GM21717 (cell line): ENCODE results near the gene NOL4L.

Experiments used
- ATAC-seq: cut with Tn5 transposase; IDR thresholded peaks from one replicate; pipeline ENCODE4 v1.9.1; 2021; ENCODE audit warnings: mild to moderate bottlenecking, moderate library complexity; ENCODE audit not compliant: unreplicated experiment

NOL4L gene

DNA sequence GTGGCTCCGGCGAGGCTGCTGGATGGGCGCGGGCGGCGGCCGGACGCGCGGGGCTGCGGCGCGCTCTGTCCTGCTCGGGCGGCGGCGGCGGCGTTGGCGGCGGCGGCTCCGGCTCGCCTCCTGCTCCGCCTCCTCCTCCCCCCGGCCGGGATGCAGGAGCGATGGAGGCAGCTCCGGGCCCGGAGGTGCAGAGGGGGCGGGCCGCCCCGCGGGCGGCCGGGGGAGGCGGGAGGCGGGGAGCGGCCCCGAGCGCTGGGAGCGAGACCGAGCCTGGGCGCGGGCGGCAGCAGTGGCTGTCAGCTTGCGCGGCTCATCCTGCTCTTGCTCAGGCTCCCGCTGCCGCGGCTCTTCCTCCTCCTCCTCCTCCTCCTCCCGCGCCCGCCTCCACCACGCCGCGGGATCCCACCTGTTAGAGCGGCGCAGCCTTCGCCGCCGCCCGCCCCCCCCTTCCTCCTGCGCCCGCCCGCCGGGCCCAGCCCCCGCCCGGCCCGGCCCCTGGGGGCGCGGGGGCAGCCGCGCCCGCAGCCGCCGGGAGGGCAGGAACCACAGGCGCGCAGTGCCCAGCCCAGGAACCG, at the start of gene NOL4L:
Gene NOL4L (minus strand): TSS at position 323 of the 575 bp plus-strand sequence. CDS start 443 bp downstream, outside the sequence.
- no peak for ATAC-seq

DNA sequence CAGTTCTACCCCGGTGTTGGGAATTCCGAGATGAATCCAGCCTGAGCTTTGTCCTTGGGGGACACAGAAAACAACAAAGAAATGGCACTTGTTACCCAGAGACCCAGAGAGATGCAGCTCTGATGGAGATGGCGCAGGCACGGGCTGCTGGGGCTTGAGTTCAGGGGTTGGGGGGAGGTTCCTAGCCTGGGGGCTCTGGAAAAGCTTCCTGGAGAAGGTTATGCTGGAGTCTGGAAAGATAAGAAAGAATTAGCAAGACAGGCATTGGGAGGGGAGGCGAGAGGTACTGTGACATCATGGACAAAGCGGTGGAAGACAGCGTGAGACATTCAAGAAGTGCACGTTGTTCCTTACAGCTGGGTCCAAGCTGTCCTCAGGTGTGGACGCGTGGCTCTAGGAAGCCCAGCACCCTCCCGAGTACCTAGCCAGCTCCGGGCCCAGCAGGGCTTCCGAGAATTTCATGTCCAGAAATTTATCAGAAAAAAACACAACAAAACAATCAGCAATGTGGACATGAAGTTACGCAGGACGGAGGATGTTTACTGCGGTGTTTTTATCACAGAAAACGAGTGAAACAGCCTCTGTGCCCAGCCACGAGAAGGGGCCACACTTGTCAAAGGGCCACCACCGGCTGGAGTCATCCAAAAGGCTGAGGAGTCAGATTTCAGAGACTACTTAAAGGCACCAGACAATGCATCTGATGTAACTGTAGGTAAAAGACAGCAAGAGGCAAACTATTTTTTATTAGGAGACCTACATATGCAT, 49.1 kb upstream of the NOL4L start:
- ATAC-seq: no peak

DNA sequence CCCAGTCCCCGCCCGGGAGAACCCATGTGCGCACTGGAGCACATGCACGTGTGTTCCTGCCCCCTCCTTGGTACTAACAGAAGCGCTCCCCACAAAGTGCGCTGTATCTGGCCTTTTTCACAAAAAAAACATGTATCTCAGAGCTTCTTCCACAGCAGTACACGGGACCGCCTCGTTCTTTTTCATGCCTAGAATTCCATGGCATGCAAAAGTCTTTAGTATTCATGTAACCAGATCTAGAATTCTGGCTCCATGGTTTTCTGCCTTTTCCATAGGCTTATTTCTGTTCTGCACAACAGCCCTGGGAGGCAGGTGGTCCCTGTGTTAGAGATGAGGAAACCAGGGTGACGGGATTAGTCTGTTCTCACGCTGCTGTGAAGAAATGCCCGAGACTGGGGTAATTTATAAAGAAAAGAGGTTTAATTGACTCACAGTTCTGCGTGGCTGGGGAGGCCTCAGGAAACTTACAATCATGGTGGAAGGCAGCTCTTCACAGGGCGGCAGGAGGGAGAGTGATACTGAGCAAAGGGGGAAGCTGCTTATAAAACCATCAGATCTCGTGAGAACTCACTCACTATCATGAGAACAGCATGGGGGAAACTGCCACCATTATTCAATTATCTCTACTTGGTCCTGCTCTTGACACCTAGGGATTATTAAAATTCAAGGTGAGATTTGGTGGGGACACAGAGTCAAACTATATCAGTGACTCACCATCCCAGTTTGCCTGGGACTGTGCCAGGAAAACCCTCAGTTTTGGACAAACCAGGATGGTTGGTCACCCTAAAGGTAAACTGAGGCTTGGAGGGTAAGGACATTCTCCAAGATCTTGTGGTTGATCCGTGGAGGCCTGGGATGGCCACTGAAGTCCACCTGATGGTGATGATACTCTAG, 47.6 kb upstream of the NOL4L start:
- no peak for ATAC-seq

DNA sequence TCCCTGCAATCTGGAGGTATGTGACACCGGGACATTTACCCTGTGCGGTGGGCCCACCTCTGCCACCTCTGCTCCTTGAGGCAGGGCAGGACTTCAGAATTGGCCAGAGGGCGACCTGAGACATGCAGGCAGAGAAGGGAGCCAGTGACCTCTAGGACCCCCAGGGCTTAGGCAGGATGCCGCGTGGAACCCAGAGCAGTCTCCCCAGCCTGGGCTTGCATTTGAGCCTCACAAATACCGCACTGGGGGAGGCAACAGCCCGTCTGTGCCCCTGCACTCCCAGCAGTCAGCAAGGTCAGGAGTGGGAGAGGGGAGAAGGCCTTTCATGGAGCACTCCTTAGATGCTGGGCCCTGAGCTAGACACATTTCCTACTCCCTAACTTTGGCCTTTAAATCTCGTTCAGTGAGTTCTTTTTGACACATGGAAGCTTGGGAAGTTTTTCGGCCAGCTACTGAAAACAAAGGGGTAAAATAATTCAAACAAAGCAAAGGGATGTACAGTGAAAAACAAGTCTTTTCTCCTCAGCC, 46.9 kb upstream of the NOL4L start:
- no peak for ATAC-seq

GRCh38 chr20:32629813-32630212, 44.7 kb upstream of the NOL4L start:
- ATAC-seq: no peak

DNA sequence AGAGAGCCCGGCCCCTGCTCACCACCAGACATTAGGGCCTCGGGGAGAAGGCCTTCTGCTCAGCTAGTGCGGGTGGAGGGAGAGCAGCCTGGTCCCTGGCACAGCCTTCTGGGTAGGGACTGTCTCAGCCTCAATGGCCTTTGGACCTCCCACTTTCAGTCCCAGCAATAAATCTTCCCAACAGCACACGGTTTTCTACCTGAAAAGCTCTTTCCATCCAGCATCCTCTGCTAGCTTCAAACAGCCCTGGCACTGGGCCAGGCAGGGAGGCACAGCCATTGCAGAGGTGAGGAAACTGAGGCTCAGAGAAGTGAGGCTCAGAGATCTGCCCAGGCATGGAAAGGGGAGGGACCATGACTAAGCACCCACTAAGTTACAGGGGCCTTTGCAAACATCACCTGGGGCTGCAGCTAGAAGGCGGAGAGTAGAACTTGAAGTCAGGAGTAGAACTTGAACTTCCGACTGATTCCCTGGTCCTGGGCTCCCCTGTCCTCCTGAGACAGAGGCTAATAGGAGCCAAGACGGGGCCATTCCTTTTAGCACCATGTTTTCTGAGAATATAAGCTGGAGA, 43.9 kb upstream of the NOL4L start:
- ATAC-seq: no peak

DNA sequence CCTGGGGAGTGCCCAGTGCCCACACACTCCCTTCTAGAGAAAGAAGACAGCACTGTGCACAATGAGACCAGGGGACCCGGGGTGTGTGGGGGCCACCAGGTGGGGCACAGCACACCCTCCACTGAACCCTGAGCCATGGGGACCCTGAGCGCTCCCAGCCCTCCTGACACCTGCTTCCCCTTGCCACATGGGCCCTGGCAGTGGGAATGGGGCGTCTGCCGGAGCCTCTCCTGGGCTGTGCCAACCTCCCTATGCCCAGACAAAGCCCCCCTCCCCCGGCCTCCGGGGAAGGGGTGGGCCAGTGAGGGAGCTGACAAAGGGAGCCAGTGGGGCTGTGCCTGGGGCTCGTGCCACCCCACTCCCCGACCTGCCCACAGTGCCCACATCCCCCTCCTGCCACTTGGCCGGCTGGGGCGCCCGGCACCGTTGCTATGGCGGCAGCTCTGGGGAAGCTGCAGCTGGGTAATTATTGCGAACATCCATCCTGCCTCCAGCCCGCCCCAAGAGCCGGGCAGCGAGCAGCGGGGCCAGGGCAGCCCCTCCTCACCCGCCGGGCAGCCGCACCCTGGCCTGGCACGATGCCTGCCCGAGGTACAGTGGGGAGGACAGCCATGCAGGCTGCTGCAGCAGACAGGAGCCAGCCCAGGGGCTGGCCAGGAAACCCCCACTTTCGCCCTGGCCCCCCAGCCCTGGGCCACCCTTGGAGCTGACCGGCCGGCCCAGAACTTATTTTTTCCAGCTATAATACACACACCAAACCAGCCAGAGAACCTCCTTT, 41.9 kb upstream of the NOL4L start:
- no peak for ATAC-seq

DNA sequence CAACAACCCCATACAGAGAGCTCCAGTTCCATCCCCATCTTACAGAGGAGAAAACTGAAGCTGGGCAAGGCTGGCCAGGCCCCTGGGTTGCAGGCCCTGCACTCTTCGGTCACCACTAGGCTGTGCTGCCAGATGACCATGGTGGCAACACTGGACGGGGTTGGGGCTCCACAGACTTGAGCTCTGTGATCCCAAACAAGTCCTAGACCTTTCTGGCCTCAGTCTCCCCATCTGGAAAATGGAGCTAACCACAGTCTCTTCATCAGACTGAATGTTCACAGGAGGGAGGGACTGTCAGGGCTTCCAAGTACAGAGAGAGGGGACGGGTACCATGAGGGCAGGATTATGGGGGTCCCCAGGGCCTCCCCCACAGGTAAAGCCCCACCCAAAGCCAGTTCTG, 41.3 kb upstream of the NOL4L start:
- no peak for ATAC-seq

GRCh38 chr20:32625996-32626395, 40.9 kb upstream of the NOL4L start:
- ATAC-seq: no peak

GRCh38 chr20:32624687-32625345, 39.7 kb upstream of the NOL4L start:
- ATAC-seq: no peak

GRCh38 chr20:32623667-32624157, 38.6 kb upstream of the NOL4L start:
- no peak for ATAC-seq

DNA sequence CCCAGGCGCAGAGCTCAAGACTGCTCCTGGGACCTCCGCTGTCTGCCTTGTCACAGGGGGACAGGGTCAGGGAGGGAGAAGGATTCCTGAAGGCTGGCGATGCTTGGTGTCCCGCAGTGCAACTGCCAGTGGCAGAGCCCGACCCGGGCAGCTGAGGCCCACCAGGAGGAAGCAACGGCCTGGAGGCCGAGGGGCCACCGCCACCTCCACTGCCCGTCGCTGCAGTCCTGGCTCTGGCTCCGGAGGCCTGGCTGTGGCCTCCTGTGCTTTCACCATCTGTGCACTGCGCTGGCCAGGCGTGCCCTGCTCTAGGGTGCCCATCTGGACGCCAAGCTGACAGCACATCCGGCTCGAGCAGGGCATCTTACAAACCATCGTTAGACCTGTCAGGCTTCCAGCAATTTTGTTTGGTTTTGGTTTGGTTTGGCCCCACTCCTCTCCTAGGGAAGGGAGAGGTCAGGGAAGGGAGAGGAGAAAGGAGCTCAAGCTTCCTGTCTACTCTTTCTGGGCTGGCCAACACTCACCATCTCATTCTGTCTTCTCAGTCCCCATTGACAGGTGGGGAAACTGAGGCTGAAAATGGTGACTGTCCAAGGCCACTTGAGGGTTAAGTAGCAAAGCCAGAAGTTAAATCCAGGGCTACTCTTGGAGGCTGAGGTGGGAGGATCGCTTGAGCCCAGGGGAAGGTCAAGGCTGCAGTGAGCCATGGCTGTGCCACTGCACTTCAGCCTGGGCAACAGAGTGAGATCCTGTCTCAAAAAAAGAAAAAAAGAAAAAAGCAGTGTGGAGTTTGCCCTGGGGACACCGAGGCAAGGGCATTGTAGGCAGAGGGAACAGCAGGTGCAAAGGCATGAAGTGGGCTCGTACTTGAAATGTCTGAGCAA, 37.7 kb upstream of the NOL4L start:
- no peak for ATAC-seq

DNA sequence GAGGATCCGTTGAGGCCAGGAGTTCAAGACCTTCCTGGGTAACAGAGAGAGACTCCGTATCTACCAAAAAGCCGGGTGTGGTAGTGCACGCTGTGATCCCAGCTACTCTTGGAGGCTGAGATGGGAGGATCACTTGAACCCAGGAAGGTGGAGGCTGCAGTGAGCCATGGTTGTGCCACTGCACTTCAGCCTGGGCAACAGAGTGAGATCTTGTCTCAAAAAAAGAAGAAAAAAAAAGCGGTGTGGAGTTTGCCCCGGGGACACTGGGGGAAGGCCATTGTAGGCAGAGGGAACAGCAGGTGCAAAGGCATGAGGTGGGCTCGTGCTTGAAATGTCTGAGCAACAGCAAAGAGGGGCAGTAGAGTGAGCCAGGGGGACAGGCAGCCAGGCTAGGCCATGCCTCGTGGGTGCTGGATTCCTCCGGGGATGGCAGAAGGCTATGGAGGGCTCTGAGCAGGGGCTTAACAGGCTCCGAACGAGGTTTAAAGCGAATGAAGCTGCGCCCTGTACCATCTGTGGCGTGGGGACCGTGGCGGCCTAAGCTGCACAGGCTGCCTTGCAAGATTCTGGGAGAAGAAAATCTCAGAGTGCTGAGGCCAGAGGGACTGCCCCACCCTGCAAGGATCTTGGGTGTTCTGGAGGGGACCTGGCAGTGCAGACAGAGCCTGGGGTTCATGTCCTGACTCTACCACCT, 36.9 kb upstream of the NOL4L start:
- no peak for ATAC-seq

GRCh38 chr20:32621071-32621890, 36.1 kb upstream of the NOL4L start:
- no peak for ATAC-seq

DNA sequence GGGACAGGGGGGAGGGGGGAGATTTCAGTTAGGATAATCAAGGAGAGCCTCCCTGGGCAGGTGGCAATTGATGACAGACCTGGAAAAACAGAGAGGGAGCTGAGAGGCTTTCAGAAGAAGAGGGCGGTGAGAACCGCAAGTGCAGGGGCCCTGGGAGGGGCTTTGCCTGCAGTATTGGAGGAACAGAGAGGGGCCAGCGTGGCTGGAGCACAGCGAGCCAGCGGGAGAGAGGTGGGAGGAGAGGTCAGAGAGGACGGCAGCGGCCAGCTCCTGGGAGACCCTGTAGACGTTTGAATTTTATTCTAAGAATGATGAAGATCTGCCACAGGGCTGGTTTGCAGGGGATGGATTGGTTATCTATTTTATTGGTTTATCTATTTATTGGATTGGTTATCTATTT, 34.5 kb upstream of the NOL4L start:
- no peak for ATAC-seq

GRCh38 chr20:32614772-32615171, 29.6 kb upstream of the NOL4L start:
- no peak for ATAC-seq

- ATAC-seq: no peak
Observed at GRCh38 chr20:32614303-32614702, 29.2 kb upstream of the NOL4L start.
